Astrocyte (in vitro differentiated cells and primary cell): ENCODE results near the gene OR52W1.

Experiments used
- EZH2 ChIP-seq: IDR thresholded peaks from 2 replicates; pipeline ENCODE4 v1.6.1; 2012; ENCODE audit warnings: mild to moderate bottlenecking, low read length, inconsistent platforms; ENCODE audit not compliant: insufficient read depth
- TF ChIP-seq, protein P1 (sequence below): IDR thresholded peaks from 2 replicates; pipeline ENCODE4 v1.5.1; 2011; ENCODE audit warnings: low read depth, mild to moderate bottlenecking, inconsistent platforms, low read length, moderate library complexity; ENCODE audit not compliant: insufficient read depth

DNA sequence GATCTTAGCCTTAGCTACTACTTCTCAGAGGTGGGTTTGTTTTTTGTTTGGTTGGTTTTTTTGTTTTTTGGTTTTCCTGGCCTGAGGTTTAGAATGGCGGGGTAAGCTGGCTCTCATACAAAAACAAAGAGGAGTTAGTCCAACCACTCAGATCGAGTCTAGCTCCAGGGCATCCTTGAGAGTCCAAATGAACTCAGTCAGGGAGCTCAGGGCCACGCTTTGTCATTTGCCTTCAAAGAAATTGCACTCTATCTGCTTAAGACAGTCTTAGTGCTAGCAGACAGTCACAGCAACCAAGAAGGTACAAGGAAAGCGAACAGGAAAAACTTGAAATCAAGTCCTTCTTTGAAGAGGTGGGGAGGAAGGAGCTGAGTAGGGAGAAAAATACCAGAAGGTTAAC, 17.5 kb downstream of the OR52W1 start:
- TF ChIP-seq, protein P1, sequence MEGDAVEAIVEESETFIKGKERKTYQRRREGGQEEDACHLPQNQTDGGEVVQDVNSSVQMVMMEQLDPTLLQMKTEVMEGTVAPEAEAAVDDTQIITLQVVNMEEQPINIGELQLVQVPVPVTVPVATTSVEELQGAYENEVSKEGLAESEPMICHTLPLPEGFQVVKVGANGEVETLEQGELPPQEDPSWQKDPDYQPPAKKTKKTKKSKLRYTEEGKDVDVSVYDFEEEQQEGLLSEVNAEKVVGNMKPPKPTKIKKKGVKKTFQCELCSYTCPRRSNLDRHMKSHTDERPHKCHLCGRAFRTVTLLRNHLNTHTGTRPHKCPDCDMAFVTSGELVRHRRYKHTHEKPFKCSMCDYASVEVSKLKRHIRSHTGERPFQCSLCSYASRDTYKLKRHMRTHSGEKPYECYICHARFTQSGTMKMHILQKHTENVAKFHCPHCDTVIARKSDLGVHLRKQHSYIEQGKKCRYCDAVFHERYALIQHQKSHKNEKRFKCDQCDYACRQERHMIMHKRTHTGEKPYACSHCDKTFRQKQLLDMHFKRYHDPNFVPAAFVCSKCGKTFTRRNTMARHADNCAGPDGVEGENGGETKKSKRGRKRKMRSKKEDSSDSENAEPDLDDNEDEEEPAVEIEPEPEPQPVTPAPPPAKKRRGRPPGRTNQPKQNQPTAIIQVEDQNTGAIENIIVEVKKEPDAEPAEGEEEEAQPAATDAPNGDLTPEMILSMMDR: no peak
- TF ChIP-seq EZH2: no peak
